Fibroblast of mammary gland (primary cell): ENCODE results near the gene ANK3.

Source experiments
- DNase-seq: peaks from one replicate; pipeline ENCODE4 v3.0.0-alpha.2; 2010; ENCODE audit warnings: low read depth
- H3K4me3 ChIP-seq: 2 replicates; pipeline ENCODE4 v1.5.1; 2011; ENCODE audit warnings: low read depth, mild to moderate bottlenecking, low read length, moderate library complexity; ENCODE audit not compliant: control insufficient read depth
- TF ChIP-seq, protein P1 (sequence below): conservative IDR thresholded peaks from 2 replicates; pipeline ENCODE4 v1.5.1; 2011; ENCODE audit warnings: low read depth, low read length, inconsistent platforms; ENCODE audit not compliant: control insufficient read depth, insufficient read depth

The ANK3 gene

DNA sequence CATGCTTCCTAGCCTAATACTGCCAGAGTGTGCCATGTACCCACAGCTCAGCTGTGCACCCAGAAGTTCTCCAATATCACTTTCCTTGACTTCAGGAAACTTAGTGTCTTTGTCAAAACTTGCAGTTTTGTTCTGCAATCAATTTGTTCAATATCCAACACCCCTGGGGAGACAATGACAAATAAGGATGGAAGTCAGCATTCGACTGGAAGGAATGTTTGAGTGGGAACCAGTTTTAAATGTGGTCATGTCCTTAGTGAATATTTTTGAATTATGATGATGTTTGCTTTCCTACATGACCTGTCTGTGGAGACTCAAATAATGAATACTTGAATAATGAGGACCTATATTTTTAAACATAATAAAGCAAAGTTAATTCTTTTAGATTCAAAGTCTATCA lies 112.0 kb downstream of the ANK3 start:
- TF ChIP-seq, protein P1, sequence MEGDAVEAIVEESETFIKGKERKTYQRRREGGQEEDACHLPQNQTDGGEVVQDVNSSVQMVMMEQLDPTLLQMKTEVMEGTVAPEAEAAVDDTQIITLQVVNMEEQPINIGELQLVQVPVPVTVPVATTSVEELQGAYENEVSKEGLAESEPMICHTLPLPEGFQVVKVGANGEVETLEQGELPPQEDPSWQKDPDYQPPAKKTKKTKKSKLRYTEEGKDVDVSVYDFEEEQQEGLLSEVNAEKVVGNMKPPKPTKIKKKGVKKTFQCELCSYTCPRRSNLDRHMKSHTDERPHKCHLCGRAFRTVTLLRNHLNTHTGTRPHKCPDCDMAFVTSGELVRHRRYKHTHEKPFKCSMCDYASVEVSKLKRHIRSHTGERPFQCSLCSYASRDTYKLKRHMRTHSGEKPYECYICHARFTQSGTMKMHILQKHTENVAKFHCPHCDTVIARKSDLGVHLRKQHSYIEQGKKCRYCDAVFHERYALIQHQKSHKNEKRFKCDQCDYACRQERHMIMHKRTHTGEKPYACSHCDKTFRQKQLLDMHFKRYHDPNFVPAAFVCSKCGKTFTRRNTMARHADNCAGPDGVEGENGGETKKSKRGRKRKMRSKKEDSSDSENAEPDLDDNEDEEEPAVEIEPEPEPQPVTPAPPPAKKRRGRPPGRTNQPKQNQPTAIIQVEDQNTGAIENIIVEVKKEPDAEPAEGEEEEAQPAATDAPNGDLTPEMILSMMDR, result no peak
- no peak overlapping the region for H3K4me3 ChIP-seq
- DNase-seq, result no peak

DNA sequence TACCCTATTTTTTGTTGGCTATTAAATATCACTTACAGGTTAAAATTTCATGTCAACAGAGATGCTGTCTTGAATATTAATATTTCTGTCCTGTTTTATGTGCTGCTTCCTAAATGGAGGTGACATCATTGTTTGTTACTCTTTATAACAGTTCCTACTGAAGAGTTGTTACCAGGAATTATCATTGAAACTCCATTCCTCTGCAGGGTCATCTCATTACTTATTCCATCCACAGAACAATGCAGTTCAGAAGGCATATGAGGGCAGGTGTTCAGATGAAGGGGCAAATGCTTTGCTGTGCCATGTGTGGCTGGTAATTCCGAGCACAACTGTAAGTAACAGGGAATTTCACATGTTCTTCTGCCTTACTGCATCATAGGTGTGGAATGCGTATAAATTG lies 113.4 kb downstream of the ANK3 start:
- H3K4me3 ChIP-seq, result no peak overlapping the region
- TF ChIP-seq, protein P1, result no peak
- no peak for DNase-seq

DNA sequence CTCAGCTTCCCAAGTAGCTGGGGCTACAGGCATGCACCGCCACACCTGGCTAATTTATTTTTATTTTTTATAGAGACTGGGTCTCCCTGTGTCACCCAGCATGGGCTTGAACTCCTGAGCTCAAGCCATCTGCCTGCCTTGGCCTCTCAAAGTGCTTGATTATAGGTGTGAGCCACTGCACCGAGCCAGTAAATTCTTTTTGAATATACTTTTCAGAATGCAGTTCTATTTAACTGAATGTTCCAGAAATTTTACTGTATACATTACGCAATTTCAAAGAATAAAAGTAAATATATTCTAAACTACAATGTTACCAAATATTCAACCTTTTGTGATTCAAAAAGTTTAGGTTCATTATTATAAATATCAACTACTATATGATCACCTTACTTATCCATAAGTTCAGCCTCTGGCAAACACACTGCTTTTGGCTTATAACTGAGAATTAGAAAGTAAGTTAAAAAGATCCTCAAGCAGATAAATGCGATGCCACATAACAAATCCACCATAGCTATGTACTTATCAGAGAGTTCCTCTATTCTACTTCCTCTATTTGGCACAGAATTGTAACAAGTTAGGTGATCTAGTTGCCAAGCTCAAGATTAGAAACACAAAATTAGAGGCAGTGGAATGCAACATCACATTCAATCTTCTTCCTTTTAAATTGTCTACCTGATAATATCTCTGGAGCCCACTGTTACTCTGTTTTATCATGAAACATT lies 118.2 kb downstream of the ANK3 start:
- DNase-seq, result no peak
- no peak overlapping the region for H3K4me3 ChIP-seq
- TF ChIP-seq, protein P1, result no peak

DNA sequence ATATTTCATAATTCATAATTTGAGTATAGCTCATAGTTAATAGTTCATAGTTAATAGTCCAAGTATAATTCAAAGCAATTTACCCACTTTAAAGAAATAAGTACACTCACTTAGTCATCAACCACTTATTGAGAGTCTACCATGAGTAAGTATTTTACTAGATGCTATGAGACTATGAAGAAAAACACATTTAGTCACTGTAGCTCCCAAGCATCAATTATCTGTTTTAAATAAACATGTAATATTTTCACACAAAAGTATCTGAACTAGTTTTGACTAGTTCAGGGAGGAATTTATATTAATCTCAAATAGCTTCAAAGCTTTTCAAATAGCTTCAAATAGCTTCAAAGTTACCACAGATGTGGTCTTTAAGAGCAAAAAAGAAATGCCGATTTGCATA lies 119.2 kb downstream of the ANK3 start:
- no peak overlapping the region for H3K4me3 ChIP-seq
- TF ChIP-seq, protein P1, result no peak
- peak; percentile 62 for DNase-seq

DNA sequence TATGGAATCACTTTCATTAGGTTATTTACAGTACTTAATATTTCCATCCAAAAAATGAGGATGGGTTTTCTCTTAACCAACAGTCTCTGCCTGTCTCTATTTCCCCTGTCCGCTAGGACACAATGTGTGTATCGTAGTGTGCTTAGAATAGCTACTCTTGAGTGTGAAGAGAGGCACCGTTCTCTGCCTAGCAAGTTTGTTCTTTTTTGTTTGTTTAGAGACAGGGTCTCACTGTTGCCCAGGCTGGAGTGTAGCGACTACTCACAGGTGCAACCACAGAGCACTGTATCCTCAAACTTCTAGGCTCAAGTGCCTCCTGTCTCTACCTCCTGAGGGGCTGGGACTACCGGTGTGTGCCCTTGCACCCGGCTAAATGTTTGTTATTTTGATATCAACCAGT lies 121.9 kb downstream of the ANK3 start:
- no peak for DNase-seq
- TF ChIP-seq, protein P1, result no peak
- H3K4me3 ChIP-seq, result no peak overlapping the region

DNA sequence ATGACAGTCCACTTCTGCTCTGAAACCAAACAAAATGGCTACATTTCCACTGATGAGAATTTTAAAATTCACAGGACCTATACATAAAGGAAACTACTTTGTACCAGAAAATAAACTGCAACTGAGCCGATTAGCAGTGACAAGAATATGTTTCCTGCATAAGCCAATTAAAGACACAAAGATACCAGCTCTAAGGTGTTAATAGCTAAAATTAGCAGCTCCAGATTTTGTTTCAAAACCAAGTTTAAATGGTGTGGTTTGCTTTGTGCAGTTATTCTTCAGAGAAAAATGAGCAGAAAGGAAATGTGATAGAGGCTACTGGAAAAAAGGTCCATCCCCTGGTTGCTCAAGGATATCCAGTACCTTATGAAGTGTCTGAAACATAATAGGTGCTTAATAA lies 123.2 kb downstream of the ANK3 start:
- TF ChIP-seq, protein P1, result no peak
- no peak for DNase-seq
- H3K4me3 ChIP-seq, result no peak overlapping the region
